ENCODE data around the gene WBP1L.

WBP1L gene

GRCh38 chr10:102781921-102782557 is 38.3 kb downstream of the WBP1L start:
- no peak for DNase-seq

GRCh38 chr10:102782673-102783551 is 39.2 kb downstream of the WBP1L start:
- DNase-seq, result no peak

GRCh38 chr10:102783568-102783967 is 39.8 kb downstream of the WBP1L start:
- no peak for DNase-seq

DNA sequence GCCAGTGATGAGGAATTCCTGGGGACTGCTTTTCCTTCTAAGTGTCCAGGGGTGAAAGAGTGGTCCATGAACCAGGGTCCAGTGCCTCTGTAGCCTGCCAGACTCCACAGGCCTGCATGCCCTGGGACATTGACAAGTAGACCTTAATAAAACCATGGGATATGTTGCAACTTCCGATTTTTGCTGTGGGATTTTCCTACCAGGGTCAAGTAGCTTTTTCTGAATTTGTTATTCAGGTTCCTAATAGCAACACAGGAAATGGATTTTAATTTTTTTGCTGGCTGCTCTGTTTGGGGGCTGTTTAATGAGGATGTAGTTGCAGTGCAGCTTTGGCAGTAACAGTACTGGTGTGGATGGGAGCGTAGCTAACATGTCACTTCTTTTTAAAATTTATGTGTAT is 42.1 kb downstream of the WBP1L start:
- no peak for DNase-seq

GRCh38 chr10:102791754-102792395 is 48.1 kb downstream of the WBP1L start:
- DNase-seq, result no peak

- DNase-seq, result no peak
Measured at GRCh38 chr10:102795453-102796406, 52.0 kb downstream of the WBP1L start.

- DNase-seq, result no peak
Measured at GRCh38 chr10:102796407-102797176, 52.8 kb downstream of the WBP1L start.

GRCh38 chr10:102799691-102800471 is 56.1 kb downstream of the WBP1L start:
- DNase-seq, result no peak

DNA sequence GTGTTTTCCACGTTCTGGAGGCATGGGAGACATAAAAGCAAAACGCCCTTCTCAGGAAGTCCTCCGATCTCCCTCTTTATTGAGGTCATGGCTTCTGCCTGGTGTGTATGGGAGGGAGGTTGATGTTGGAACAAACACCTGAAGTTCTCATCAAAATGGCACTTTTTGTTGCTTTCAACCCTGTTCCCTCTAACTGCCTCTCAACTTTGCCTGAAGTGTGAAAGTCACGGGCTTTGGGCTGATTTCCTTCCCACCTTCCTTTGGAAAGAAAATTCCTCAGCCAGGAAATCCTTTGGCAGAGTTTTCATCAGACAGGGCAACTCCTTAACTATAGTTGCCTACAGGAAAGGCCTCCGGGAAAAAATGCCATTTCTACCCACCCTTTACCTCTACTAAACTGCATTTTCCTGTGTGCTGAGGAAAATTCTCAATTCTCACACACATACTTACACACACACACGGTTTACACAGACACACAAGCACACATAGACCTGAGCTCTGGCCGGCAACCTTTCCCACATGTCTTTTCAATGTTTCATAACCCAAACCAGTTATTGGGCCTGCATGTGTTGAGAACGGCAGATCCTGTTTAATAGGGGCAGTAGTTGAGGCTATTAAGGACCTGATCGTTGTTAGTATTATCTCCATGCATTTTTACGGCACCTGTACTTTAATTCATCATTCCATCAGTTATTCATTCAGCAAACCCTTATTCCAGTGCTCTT is 57.0 kb downstream of the WBP1L start:
- no peak for DNase-seq

DNA sequence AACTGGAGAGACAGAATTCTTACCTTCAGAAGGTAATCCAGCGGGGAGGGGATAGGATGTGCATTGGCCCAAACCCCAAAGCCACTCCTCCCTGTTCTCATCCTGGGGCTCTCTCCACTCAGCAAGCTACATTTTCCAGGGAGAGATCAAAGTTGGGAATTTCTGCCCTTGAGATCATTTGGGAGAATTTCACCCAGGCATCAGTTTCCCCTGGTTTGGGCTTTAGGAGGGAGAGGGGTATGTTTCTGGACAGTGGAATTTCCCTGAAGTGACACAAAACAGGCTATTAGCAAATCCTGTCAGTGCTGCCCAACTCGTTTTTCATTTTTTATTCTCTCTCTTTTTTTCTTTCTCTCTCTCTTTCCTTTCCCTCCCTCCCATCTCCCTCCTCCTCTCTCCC is 57.7 kb downstream of the WBP1L start:
- no peak for DNase-seq

GRCh38 chr10:102801978-102802377 is 58.2 kb downstream of the WBP1L start:
- no peak for DNase-seq

DNA sequence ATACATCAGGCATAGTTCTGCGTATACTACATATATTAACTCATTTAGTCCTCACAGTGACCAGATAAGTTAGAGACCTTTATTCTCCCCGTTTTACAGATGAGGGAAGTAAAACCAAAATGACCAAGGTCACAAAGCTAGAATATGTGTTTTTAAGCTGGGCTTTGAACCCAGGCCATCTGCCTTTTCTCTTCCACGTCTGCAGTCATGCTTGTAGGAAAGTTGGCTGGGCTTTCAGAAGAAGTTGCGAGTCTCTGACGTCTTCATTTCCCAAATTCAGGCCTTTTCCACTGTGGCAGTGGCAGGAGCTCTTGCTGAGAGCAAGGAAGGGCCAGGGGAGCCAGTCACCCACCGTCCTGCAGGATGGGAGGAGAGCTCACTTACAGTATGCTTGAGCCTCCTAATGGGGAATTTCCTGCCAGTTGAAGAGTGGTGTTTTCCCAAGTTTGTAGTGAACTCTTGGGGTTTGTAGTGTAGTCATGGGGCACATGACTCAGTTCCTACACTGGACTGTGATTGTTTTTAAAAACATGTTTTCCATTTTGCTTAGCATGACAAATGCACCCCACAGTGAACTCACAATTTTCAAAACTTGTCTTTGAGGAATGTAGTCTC is 59.3 kb downstream of the WBP1L start:
- DNase-seq, result no peak

GRCh38 chr10:102804382-102805055 is 60.8 kb downstream of the WBP1L start:
- no peak for DNase-seq

GRCh38 chr10:102808380-102808779 is 64.6 kb downstream of the WBP1L start:
- no peak for DNase-seq

- DNase-seq, result no peak
Measured at GRCh38 chr10:102811346-102811745, 67.6 kb downstream of the WBP1L start.

DNA sequence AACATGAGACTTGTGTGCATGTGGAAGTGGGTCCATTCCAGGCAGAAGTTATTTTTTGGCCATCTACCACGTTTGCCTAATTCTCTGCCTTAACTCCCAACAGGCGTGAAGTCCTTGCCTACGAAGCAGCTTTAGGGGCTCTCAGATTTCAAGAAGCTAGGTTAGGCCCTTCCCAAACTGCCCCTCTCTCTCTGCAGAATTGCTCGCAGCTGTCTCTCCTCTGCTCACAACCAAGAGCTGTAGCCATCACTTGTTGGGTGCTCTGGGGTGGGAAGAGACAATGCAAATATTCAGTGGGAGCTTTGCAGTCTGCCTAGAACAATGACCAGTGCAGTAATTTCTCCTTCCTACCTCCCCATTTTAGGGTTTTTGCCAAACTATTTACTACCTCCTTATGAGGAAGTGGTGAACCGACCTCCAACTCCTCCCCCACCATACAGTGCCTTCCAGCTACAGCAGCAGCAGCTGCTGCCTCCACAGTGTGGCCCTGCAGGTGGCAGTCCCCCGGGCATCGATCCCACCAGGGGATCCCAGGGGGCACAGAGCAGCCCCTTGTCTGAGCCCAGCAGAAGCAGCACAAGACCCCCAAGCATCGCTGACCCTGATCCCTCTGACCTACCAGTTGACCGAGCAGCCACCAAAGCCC is 68.6 kb downstream of the WBP1L start:
- DNase-seq, result no peak

DNA sequence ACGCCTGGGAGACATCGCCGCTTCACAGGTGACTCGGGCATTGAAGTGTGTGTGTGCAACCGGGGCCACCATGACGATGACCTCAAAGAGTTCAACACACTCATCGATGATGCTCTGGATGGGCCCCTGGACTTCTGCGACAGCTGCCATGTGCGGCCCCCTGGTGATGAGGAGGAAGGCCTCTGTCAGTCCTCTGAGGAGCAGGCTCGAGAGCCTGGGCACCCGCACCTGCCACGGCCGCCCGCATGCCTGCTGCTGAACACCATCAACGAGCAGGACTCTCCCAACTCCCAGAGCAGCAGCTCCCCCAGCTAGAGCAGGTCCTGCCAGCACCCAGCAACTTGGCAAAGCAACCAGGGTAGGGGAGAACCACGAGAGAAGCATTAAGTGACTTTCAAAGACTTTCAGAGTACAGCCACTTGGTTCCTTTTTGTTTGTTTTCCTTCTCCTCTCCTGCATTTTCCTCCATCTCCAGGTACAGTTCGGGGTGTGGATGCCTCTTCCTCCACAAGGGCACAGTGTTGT is 69.3 kb downstream of the WBP1L start:
- no peak for DNase-seq

GRCh38 chr10:102813734-102814452 is 70.1 kb downstream of the WBP1L start:
- no peak for DNase-seq
